HEK293 (cell line): ENCODE results near the gene GPX1.
"Not testable (repeated sequence)": the region's sequence is repeated elsewhere in the genome, so short reads cannot be mapped to it uniquely, and the experiment has no call there.

Source experiments
- CTCF ChIA-PET: fragments of 350-600 bp; formaldehyde crosslinking; extraction: SDS; loops from one replicate; lab custom pipeline; 2021; ENCODE audit warnings: antibody characterized with exemption; lab: Yijun Ruan, JAX
- POLR2A ChIA-PET: fragments of 300-600 bp; formaldehyde crosslinking; extraction: SDS; loops from one replicate; lab custom pipeline; 2020; ENCODE audit warnings: antibody characterized with exemption, inconsistent platforms; lab: Yijun Ruan, JAX
- H3K27ac ChIP-seq: fragments of 200-500 bp; sonication (Bioruptor generic); 2 replicates; pipeline ENCODE4 v1.5.1; 2014; ENCODE audit warnings: low read depth, low read length, control low read depth, inconsistent platforms; ENCODE audit errors: extremely low read depth
- H3K36me3 ChIP-seq, 2 experiments: fragments of 200-500 bp in 1 of 2; sonication (Bioruptor generic) in 1 of 2; 1 replicate in 1 of 2; 2 replicates in 1 of 2; pipeline ENCODE4 v1.5.1; 2014 to 2017; ENCODE audit warnings: inconsistent platforms in 2 of 2, low read length in 2 of 2; ENCODE audit not compliant: control insufficient read depth in 2 of 2, insufficient read depth in 1 of 2
- H3K4me1 ChIP-seq: fragments of 200-500 bp; sonication (Bioruptor generic); 2 replicates; pipeline ENCODE4 v1.5.1; 2014; ENCODE audit warnings: mild to moderate bottlenecking, low read length, inconsistent platforms; ENCODE audit not compliant: control insufficient read depth, insufficient read depth
- H3K4me3 ChIP-seq: 2 replicates; pipeline ENCODE4 v1.5.1; 2011; ENCODE audit warnings: low read depth, mild to moderate bottlenecking, control low read depth, low read length, moderate library complexity
- H3K9me3 ChIP-seq: fragments of 200-500 bp; sonication (Bioruptor generic); 2 replicates; pipeline ENCODE4 v1.5.1; 2014; ENCODE audit warnings: low read depth, low read length, inconsistent platforms; ENCODE audit not compliant: control insufficient read depth, insufficient read depth
- FEZF1 ChIP-seq: fragments of 450-650 bp; formaldehyde crosslinking; IDR thresholded peaks from 2 replicates; pipeline ENCODE4 v1.5.1; 2016; ENCODE audit warnings: missing biosample characterization, missing genetic modification characterization
- GLIS1 ChIP-seq: fragments of 450-650 bp; formaldehyde crosslinking; IDR thresholded peaks from 2 replicates; pipeline ENCODE4 v1.5.1; 2016; ENCODE audit warnings: missing biosample characterization, missing genetic modification characterization
- RBAK ChIP-seq: fragments of 450-650 bp; formaldehyde crosslinking; IDR thresholded peaks from 2 replicates; pipeline ENCODE4 v1.5.1; 2016; ENCODE audit warnings: missing biosample characterization, missing genetic modification characterization
- TRIM28 ChIP-seq: IDR thresholded peaks from 2 replicates; pipeline ENCODE4 v1.6.1; 2011; ENCODE audit warnings: low read length, control low read depth, borderline replicate concordance
- ZBTB17 ChIP-seq: fragments of 450-650 bp; formaldehyde crosslinking; IDR thresholded peaks from 2 replicates; pipeline ENCODE4 v1.5.1; 2016; ENCODE audit warnings: missing biosample characterization, missing genetic modification characterization
- ZNF112 ChIP-seq: fragments of 450-650 bp; formaldehyde crosslinking; IDR thresholded peaks from 2 replicates; pipeline ENCODE4 v1.5.0; 2017; ENCODE audit warnings: missing biosample characterization, missing genetic modification characterization
- ZNF121 ChIP-seq: fragments of 450-650 bp; formaldehyde crosslinking; IDR thresholded peaks from 2 replicates; pipeline ENCODE4 v1.5.1; 2016; ENCODE audit warnings: missing biosample characterization, missing genetic modification characterization
- ZNF157 ChIP-seq: fragments of 450-650 bp; formaldehyde crosslinking; IDR thresholded peaks from 2 replicates; pipeline ENCODE4 v1.5.1; 2016; ENCODE audit warnings: missing biosample characterization, missing genetic modification characterization
- ZNF16 ChIP-seq: fragments of 450-650 bp; formaldehyde crosslinking; IDR thresholded peaks from 2 replicates; pipeline ENCODE4 v1.5.1; 2016; ENCODE audit warnings: low read depth, missing biosample characterization, missing genetic modification characterization
- ZNF2 ChIP-seq: fragments of 450-650 bp; formaldehyde crosslinking; IDR thresholded peaks from 2 replicates; pipeline ENCODE4 v1.5.1; 2016; ENCODE audit warnings: missing biosample characterization, missing genetic modification characterization
- ZNF211 ChIP-seq: fragments of 450-650 bp; formaldehyde crosslinking; IDR thresholded peaks from 2 replicates; pipeline ENCODE4 v1.5.1; 2016; ENCODE audit warnings: low read depth, missing biosample characterization, missing genetic modification characterization
- ZNF366 ChIP-seq: fragments of 450-650 bp; formaldehyde crosslinking; conservative IDR thresholded peaks from 2 replicates; pipeline ENCODE4 v1.5.1; 2016; ENCODE audit warnings: missing biosample characterization, missing genetic modification characterization
- ZNF555 ChIP-seq: fragments of 450-650 bp; formaldehyde crosslinking; conservative IDR thresholded peaks from 2 replicates; pipeline ENCODE4 v1.5.1; 2017; ENCODE audit warnings: missing biosample characterization, mild to moderate bottlenecking, missing genetic modification characterization, inconsistent platforms
- ZNF596 ChIP-seq: fragments of 450-650 bp; IDR thresholded peaks from 2 replicates; pipeline ENCODE4 v1.5.0; 2018; ENCODE audit warnings: missing biosample characterization, mild to moderate bottlenecking, missing genetic modification characterization, moderate library complexity
- ZNF600 ChIP-seq: fragments of 450-650 bp; formaldehyde crosslinking; IDR thresholded peaks from 2 replicates; pipeline ENCODE4 v1.5.1; 2016; ENCODE audit warnings: missing biosample characterization, missing genetic modification characterization
- ZNF629 ChIP-seq: fragments of 450-650 bp; formaldehyde crosslinking; IDR thresholded peaks from 2 replicates; pipeline ENCODE4 v1.5.1; 2017; ENCODE audit warnings: missing biosample characterization, missing genetic modification characterization
- ZNF670 ChIP-seq: fragments of 450-650 bp; formaldehyde crosslinking; IDR thresholded peaks from 2 replicates; pipeline ENCODE4 v1.5.1; 2016; ENCODE audit warnings: missing biosample characterization, missing genetic modification characterization, low read depth
- TF ChIP-seq, protein P1 (sequence below): fragments of 450-650 bp; formaldehyde crosslinking; IDR thresholded peaks from 2 replicates; pipeline ENCODE4 v1.5.1; 2016; ENCODE audit warnings: missing biosample characterization, missing genetic modification characterization
- TF ChIP-seq, protein P2 (sequence below): fragments of 450-650 bp; formaldehyde crosslinking; IDR thresholded peaks from 2 replicates; pipeline ENCODE4 v1.5.1; 2016; ENCODE audit warnings: missing biosample characterization, missing genetic modification characterization, low read depth
- TF ChIP-seq, protein P3 (sequence below): fragments of 450-650 bp; formaldehyde crosslinking; optimal IDR thresholded peaks from 2 replicates; pipeline ENCODE3; 2016; ENCODE audit warnings: missing biosample characterization, mild to moderate bottlenecking, missing genetic modification characterization
- TF ChIP-seq, protein P4 (sequence below): fragments of 450-650 bp; formaldehyde crosslinking; IDR thresholded peaks from 2 replicates; pipeline ENCODE4 v1.5.1; 2017; ENCODE audit warnings: missing biosample characterization, missing genetic modification characterization
- TF ChIP-seq, protein P5 (sequence below): fragments of 450-650 bp; formaldehyde crosslinking; IDR thresholded peaks from 2 replicates; pipeline ENCODE4 v1.5.1; 2017; ENCODE audit warnings: missing biosample characterization, missing genetic modification characterization
- TF ChIP-seq, protein P6 (sequence below): fragments of 450-650 bp; formaldehyde crosslinking; IDR thresholded peaks from 2 replicates; pipeline ENCODE4 v1.5.1; 2016; ENCODE audit warnings: missing biosample characterization, missing genetic modification characterization

The GPX1 gene

DNA sequence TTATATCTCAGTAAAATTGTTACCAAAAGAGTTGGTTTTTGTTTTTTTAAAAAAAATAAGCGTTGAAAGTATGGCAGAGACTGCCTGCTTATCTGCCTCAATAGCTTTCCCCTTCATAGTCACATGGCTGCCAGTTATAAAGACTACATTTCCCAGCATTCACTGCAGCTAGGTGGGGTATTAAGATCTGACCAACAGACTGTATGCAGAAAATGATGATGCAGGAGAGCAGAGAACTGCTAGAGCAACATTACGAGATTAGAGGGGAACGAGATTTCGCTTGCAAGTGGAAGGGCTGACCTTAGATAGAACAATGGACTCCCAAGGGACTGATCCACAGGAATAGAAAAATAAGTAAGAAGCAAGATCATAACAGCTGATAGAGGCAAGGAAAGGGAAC is 39.3 kb upstream of the GPX1 start (continued):
- TF ChIP-seq, protein P1, sequence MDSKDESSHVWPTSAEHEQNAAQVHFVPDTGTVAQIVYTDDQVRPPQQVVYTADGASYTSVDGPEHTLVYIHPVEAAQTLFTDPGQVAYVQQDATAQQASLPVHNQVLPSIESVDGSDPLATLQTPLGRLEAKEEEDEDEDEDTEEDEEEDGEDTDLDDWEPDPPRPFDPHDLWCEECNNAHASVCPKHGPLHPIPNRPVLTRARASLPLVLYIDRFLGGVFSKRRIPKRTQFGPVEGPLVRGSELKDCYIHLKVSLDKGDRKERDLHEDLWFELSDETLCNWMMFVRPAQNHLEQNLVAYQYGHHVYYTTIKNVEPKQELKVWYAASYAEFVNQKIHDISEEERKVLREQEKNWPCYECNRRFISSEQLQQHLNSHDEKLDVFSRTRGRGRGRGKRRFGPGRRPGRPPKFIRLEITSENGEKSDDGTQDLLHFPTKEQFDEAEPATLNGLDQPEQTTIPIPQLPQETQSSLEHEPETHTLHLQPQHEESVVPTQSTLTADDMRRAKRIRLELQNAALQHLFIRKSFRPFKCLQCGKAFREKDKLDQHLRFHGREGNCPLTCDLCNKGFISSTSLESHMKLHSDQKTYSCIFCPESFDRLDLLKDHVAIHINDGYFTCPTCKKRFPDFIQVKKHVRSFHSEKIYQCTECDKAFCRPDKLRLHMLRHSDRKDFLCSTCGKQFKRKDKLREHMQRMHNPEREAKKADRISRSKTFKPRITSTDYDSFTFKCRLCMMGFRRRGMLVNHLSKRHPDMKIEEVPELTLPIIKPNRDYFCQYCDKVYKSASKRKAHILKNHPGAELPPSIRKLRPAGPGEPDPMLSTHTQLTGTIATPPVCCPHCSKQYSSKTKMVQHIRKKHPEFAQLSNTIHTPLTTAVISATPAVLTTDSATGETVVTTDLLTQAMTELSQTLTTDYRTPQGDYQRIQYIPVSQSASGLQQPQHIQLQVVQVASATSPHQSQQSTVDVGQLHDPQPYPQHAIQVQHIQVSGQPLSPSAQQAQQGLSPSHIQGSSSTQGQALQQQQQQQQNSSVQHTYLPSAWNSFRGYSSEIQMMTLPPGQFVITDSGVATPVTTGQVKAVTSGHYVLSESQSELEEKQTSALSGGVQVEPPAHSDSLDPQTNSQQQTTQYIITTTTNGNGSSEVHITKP (tag by site-specific recombination), result 0 out of 2 replicates have a peak, but pooled peaks have one; percentile 31
- TF ChIP-seq, protein P2, sequence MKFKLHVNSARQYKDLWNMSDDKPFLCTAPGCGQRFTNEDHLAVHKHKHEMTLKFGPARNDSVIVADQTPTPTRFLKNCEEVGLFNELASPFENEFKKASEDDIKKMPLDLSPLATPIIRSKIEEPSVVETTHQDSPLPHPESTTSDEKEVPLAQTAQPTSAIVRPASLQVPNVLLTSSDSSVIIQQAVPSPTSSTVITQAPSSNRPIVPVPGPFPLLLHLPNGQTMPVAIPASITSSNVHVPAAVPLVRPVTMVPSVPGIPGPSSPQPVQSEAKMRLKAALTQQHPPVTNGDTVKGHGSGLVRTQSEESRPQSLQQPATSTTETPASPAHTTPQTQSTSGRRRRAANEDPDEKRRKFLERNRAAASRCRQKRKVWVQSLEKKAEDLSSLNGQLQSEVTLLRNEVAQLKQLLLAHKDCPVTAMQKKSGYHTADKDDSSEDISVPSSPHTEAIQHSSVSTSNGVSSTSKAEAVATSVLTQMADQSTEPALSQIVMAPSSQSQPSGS (tag by site-specific recombination), result no peak
- TF ChIP-seq ZNF112 (tag by site-specific recombination), result no peak
- TF ChIP-seq, protein P3, sequence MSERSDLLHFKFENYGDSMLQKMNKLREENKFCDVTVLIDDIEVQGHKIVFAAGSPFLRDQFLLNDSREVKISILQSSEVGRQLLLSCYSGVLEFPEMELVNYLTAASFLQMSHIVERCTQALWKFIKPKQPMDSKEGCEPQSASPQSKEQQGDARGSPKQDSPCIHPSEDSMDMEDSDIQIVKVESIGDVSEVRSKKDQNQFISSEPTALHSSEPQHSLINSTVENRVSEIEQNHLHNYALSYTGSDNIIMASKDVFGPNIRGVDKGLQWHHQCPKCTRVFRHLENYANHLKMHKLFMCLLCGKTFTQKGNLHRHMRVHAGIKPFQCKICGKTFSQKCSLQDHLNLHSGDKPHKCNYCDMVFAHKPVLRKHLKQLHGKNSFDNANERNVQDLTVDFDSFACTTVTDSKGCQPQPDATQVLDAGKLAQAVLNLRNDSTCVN, result no peak
- TF ChIP-seq ZBTB17 (tag by site-specific recombination), result peak; percentile 95
- TF ChIP-seq GLIS1, result peak; percentile 37; the same call in 1 of the 2 replicates
- no peak for TF ChIP-seq TRIM28
- no peak for TF ChIP-seq RBAK (tag by site-specific recombination)
- no peak for TF ChIP-seq ZNF157 (tag by site-specific recombination)

DNA sequence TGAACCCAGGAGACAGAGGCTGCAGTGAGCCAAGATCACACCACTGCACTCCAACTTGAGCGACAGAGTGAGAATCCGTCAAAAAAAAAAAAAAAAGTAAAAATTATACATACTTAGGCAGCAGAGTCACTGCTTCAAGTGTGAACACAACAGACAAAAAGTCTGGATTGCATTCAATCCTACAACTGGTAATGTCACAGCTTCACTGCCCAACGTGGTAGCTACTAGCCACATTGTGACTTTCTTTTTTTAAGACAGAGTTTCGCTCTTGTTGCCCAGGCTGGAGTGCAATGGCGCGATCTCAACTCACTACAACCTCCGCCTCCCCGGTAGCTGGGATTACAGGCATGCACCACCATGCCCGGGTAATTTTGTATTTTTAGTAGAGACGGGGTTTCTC is 33.2 kb upstream of the GPX1 start:
- H3K4me3 ChIP-seq, POLR2A ChIA-PET, H3K4me1 ChIP-seq, CTCF ChIA-PET, H3K9me3 ChIP-seq, H3K27ac ChIP-seq: not testable (repeated sequence)
- H3K36me3 ChIP-seq, result peaks cover 0 to 11% of the 10 kb centered on the region in 2 experiments; a peak in 2 of 3 replicates

DNA sequence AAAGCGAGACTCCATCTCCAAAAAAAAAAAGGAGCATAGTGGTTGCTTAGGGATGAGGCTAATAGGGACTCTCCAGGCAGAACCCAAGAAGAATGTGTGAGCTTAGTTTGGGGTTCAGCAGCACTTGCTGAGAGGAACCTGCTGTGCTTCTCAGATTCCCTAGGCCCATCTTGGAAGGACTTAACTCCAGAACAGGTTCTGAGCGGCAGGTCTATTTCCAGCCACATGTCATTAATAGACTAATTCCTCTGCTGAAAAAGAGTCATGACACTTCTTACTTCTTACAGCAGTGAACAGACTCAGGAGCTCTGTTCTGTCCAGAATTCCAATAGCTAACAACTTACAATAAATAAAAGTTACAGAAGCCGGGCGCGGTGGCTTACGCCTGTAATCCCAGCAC is 31.1 kb upstream of the GPX1 start:
- H3K9me3 ChIP-seq, result no peaks in the 10 kb centered on the region
- H3K36me3 ChIP-seq, result peaks cover 0 to 3% of the 10 kb centered on the region in 2 experiments; a peak in 2 of 3 replicates
- no peak overlapping the region for H3K27ac ChIP-seq
- ChIA-PET POLR2A (interaction anchor here (1.3 kb wide), 1 partner anchor 23 kb away, joined by 3 read pairs; the partner anchor contains the start of genes RHOA and TCTA), CTCF (no interaction called here)
- TF ChIP-seq ZNF366 (tag by site-specific recombination), result no peak
- no peak for TF ChIP-seq ZNF2 (tag by site-specific recombination)
- no peak for TF ChIP-seq ZNF555 (tag by site-specific recombination)
- no peak for TF ChIP-seq ZNF16
- TF ChIP-seq ZNF670 (tag by site-specific recombination), result no peak
- no peak for TF ChIP-seq GLIS1
- TF ChIP-seq ZNF121 (tag by site-specific recombination), result no peak
- TF ChIP-seq, protein P4, sequence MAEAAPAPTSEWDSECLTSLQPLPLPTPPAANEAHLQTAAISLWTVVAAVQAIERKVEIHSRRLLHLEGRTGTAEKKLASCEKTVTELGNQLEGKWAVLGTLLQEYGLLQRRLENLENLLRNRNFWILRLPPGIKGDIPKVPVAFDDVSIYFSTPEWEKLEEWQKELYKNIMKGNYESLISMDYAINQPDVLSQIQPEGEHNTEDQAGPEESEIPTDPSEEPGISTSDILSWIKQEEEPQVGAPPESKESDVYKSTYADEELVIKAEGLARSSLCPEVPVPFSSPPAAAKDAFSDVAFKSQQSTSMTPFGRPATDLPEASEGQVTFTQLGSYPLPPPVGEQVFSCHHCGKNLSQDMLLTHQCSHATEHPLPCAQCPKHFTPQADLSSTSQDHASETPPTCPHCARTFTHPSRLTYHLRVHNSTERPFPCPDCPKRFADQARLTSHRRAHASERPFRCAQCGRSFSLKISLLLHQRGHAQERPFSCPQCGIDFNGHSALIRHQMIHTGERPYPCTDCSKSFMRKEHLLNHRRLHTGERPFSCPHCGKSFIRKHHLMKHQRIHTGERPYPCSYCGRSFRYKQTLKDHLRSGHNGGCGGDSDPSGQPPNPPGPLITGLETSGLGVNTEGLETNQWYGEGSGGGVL (tag by site-specific recombination), result no peak
- TF ChIP-seq ZNF629 (tag by site-specific recombination), result no peak
- no peak for TF ChIP-seq ZNF211
- no peak for TF ChIP-seq ZNF600 (tag by site-specific recombination)
- no peak for TF ChIP-seq ZNF596 (tag by site-specific recombination)
- no peak for TF ChIP-seq FEZF1 (tag by site-specific recombination)
- TF ChIP-seq, protein P5, sequence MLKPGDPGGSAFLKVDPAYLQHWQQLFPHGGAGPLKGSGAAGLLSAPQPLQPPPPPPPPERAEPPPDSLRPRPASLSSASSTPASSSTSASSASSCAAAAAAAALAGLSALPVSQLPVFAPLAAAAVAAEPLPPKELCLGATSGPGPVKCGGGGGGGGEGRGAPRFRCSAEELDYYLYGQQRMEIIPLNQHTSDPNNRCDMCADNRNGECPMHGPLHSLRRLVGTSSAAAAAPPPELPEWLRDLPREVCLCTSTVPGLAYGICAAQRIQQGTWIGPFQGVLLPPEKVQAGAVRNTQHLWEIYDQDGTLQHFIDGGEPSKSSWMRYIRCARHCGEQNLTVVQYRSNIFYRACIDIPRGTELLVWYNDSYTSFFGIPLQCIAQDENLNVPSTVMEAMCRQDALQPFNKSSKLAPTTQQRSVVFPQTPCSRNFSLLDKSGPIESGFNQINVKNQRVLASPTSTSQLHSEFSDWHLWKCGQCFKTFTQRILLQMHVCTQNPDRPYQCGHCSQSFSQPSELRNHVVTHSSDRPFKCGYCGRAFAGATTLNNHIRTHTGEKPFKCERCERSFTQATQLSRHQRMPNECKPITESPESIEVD, result no peak
- TF ChIP-seq, protein P6, sequence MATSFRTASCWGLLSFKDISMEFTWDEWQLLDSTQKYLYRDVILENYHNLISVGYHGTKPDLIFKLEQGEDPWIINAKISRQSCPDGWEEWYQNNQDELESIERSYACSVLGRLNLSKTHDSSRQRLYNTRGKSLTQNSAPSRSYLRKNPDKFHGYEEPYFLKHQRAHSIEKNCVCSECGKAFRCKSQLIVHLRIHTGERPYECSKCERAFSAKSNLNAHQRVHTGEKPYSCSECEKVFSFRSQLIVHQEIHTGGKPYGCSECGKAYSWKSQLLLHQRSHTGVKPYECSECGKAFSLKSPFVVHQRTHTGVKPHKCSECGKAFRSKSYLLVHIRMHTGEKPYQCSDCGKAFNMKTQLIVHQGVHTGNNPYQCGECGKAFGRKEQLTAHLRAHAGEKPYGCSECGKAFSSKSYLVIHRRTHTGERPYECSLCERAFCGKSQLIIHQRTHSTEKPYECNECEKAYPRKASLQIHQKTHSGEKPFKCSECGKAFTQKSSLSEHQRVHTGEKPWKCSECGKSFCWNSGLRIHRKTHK, result no peak
- no peak overlapping the region for H3K4me3 ChIP-seq
- H3K4me1 ChIP-seq, result no peaks in the 10 kb centered on the region
